Metanephros (tissue), 2 donors: ENCODE results near the gene IPO7. TPM values are rescaled to one million over a fixed set of nuclear protein-coding genes. Genes with fewer than 3 reads are reported as not detected.
A peak's percentile ranks its signal among the peaks of the same experiment; 100 is the strongest.

ENCODE experiments used
- small RNA-seq: library from RNA; depleted of rRNA; stranded (forward); fragments of <200 nt; gene quantifications from one replicate; pipeline ENCODE3, GENCODE V24; 2014; ENCODE audit warnings: low replicate concordance
- total RNA-seq: library from RNA; depleted of rRNA; stranded (reverse); fragments of >200 nt; gene quantifications from one replicate; pipeline ENCODE4 v1.2.3, GENCODE V29; 2014

The IPO7 gene
- 113 TPM for total RNA-seq

DNA sequence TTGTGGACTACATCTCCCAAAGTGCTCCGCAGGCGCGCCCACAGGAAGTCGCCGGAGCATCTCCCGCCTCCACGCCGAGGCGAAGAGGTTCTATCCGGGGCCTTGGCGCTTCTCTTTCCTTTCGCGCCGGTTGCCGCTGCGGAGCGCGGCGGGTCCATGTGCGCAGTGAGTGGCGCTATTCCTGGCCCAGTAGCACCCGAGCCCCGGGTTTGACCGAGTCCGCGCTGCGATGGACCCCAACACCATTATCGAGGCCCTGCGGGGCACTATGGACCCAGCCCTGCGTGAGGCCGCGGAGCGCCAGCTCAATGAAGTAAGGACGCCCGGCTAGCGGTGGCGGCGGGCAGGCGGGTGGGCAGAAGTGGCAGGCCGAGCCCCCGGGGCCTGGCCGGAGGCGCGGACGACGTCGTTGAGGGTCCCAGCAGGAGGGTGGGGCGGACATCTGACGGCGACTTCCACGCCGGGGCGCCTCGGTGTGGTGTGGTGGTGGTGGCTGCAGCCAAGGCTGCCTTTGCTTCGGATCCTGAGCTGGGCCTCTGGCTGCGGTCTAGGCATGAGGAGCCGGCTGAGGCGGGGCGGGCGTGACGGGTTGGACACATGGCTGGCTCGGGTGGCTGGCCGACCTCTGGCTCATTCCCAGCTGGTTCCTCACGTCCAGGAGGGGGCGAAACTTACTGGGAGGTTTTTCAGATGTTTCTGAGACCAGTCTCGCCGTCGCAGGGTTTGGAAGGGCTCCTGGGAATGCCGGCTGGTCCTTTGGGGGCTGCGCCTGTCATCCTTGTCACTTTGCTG, at the start of gene IPO7:
Gene IPO7, plus strand, starts transcription at position 118 of the 792 bp plus-strand sequence. Its CDS starts 112 bp downstream, at position 230.

GRCh38 chr11:9460322-9461062, 76.0 kb downstream of the IPO7 start, which contains the start of gene ZNF143:
Gene ZNF143 (plus strand): TSS chr11:9461012. CDS start chr11:9471309, 10,297 bp downstream.

Small RNAs within 50 kb of the gene (small RNA-seq; reads per million reads assigned to genes)
- gene SNORA23, result 59.5 reads per million, percentile 97 among the genes with 10 or more reads in this experiment

Other genes with a start within 250 kb of the IPO7 start
- 131 TPM for gene DENND5A, start 119.3 kb upstream of the IPO7 start, total RNA-seq
- gene TMEM41B, start 70.1 kb upstream of the IPO7 start, total RNA-seq, result 53.4 TPM
- 30.1 TPM for gene ZNF143, start 76.4 kb downstream of the IPO7 start, total RNA-seq
- gene WEE1, start 189.0 kb downstream of the IPO7 start, total RNA-seq, result 65.9 TPM